HG02852 (cell line): ENCODE data around the gene TSPYL6.
"Not testable (repeated sequence)": the region's sequence is repeated elsewhere in the genome, so short reads cannot be mapped to it uniquely, and the experiment has no call there.

Experiments
- ATAC-seq: cut with Tn5 transposase; IDR thresholded peaks from one replicate; pipeline ENCODE4 v1.9.1; 2021; ENCODE audit warnings: mild to moderate bottlenecking, moderate library complexity; ENCODE audit not compliant: unreplicated experiment

Gene TSPYL6

DNA sequence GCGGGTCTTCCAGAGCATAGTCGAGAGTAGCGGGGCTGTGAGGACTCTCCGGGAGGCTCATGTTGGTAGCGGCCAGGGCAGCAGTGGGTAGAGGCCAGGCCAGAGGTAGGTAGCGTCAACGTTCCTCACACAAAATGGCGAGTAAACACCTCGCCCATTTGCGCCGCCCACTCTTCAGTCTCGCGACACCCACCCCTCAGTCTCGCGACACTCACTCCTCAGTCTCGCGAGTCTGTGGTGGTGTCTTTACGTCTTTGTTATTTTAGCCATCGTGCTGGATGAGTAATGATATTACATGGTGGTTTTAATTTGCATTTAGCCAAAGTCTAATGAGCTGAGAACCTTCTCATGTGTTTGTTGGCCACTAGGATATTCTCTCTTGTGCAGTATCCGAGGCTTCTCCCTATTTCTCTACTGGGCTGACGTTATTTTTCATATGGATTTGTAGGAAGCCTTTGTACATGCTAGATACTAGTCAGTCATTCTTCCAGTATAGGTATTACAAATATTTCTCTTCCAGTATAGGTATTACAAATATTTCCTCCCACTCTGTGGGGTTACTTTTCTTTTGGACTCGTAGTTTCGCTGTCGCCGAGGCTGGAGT lies at the start of gene TSPYL6:
TSPYL6 (minus strand) TSS at position 139 of the 604 bp plus-strand sequence; CDS start at position 61, 78 bp downstream.
- no peak for ATAC-seq

DNA sequence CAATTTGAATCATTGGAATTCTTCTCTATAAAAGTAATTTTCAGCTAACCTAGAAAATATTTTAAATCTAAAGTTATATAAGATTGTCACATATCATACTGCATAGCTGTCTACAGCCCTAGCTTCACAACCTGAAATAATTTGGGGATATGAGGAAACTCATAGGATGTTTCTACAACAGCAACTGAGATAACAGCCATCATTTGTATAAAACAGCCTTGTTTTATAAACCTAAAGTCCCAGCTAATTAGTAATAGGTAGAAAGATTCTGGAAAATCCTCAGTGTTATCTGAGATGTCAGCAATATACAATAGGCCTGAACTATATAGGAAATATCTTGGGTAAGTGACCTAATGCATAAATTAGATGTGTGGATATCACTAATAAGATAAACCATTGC lies 47.6 kb upstream of the TSPYL6 start:
- ATAC-seq = no peak

DNA sequence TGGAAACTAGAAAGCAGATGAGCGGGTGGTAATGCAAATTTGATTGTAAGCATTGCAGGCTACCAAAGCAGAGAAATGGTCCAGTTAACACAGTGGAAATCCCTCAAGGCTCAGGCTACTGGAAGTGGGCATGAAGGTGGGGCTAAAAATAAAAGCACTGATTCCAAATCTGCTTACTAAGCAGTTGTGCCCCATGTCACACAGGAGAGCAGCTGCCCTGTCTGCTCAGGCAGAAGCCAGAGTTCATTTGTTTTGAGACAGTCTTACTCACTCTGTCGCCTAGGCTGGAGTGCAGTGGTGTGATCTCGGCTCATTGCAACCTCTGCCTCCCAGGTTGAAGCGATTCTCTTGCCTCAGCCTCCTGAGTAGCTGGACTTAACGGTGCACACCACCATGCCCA lies 42.5 kb upstream of the TSPYL6 start:
- no peak for ATAC-seq

DNA sequence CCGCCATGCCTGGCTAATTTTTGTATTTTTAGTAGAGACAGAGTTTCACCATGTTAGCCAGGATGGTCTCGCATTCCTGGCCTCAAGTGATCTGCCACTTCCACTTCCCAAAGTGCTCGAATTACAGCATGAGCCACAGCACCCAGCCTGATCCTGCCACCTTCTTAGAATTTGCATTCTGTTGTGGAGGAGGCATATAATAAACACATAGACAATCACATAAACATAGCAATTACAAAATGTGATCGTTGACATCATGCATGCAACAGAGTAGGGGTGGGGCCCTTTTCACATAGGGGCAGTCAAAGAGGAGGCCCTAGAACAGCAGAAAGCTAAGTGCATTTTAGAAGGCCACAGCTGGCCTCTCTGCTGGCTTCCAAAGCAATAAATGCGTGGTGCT lies 39.9 kb upstream of the TSPYL6 start:
- ATAC-seq = no peak

DNA sequence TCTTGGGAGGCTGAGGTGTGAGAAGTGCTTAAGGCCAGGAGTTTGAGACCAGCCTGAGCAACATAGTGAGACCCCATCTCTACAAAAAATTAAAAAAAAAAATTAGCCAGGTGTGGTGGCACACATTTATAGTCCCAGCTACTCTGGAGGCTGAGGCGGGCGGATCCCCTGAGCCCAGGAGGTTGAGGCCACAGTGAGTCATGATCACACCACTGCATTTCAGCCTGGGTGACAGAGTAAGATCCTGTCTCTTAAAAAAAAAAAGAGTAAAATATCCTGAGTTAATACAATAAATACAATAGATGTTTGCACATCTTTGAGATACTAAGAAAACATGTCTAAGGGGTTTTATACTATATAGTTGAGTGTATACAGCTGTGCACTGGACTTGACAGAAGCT lies 38.6 kb upstream of the TSPYL6 start:
- not testable (repeated sequence) for ATAC-seq

DNA sequence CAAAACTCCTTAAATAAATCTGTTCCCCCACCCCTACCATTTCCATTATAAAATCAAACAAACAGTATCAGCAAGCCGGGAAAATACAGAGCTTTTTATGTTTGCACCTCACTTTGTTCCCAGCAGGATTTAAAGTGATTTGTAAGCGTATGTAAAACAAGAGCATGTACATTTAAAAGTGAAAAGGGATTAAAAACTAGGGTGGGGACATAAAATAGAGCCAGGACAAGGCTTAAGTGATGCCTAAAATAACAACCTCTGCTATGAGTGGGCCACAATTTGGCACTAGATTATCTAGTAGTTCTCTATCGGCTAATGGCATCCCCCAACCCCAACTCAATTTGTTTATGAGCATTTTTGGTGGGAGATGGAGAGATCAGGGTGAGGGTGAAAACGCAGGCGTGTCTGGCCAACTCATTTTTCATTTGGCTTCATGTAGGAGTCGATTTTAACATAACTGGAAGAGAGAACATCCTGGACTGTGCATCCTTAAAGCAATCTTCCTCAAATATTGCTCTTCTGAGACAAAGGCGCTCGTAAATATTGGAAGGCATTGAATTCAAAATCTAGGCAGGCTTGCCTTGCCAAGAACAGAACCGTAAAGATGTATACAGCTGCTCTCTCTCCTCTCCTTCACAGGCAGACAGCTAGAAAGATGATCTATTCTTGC lies 34.5 kb upstream of the TSPYL6 start:
- ATAC-seq = no peak

DNA sequence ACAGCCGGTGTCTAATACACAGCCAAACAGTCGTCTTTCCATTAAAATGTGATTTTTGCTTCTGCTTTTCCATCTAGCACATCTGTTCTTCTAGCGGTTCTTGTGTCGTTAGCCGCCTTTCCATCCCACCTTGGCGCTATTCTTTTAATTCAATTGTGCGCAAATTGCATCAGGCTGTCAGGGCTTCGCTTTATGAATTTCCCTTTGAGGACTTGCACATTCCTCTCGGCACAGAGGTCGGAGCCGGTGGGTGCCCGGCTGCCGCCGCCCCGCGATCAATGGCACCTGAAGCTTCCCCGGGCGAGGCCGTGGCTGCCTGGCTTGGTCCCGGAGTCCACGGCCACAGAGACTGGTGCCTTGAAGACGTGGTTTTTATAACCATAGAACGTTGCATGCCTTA lies 33.9 kb upstream of the TSPYL6 start:
- no peak for ATAC-seq

DNA sequence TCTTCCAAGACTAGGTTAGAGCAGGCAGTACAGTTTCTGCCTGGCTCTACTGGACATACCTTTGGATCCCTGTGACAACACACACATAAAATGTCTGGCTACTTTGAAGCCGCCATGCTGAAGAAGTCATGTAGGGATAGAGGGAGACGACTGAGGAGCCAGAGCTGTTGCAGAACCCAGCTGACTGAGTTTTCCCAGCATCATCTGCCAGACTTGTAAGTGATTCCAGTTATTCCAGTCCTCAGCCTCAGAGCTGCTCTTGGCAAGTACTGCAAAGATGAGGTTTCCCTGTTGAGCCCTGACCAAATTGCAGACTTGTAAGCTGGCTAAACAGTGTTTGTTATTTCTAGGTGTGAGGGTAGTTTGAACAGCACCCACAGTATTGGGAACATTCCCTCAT lies 31.5 kb upstream of the TSPYL6 start:
- no peak for ATAC-seq

DNA sequence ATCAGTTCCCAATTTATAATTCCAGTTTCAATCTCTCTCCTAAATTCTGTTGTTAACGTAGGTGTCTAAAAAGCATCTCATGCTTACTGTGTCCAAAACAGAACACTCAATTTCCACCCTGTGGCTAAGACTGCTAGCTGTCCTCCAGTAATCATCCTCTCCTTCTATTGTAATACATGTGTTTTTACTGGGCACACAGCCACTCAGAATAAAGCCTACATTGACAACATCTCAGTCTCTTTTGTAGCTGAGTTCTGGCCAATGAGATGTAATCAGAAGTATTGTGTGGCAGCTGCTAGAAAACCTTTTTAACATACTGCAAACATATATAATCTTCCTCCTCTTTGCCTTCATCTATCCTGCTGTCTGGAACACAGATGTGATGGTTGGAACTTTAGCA lies 29.4 kb upstream of the TSPYL6 start:
- no peak for ATAC-seq

DNA sequence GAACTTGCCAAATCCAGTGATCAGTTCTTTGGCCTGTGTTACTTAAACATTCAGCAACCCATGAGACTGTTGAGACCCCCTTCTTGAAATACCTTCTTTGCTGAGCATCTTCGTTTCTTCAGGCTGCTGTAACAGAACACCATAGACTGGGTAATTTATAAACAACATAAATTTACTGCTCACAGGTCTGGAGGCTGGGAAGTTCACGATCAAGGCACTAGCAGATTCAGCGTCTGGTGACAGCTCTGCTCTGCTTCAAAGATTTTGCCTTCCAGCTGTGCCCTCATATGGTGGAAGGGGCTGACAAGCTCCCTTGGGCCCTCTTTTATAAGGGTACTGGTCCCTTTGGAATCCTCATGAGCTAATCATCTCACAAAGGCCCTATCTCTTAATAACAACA lies 28.8 kb upstream of the TSPYL6 start:
- ATAC-seq = no peak

DNA sequence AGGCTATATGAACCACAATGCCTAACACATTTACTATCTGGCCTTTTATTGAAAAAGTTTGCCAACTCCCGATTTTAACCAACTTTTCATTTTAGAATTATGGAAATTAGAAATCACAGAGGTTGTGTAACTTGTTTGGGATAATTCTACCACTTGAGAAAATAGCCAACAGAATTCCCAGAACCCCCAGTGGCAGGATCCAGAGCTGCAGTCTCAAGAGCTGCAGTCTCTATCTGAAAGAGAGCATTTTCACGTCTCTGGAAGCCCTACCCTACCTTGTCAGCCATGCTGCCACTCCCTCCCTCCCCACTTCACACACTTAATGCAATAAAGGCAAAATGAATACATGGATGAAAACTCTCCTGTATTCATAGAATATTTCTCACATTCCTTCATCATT lies 23.4 kb upstream of the TSPYL6 start:
- ATAC-seq = no peak

DNA sequence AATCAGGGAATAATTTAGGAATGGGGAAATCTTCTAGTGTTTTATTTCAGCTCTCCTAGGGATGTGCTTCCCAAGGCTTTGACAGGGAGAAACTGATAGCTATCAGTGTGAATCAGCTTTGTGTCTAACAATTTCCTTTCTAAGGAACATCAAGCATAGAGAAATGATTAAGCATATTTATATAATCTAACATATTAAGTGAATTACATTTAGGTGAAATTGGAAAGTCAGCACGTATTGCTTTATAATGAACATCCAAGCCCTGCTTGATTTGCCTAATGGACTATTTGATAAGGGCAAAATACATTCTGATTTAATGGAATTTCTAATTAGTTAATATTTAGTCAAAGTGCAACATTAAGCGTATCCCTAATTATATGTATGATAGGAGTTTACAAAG lies 19.5 kb upstream of the TSPYL6 start:
- ATAC-seq = no peak

DNA sequence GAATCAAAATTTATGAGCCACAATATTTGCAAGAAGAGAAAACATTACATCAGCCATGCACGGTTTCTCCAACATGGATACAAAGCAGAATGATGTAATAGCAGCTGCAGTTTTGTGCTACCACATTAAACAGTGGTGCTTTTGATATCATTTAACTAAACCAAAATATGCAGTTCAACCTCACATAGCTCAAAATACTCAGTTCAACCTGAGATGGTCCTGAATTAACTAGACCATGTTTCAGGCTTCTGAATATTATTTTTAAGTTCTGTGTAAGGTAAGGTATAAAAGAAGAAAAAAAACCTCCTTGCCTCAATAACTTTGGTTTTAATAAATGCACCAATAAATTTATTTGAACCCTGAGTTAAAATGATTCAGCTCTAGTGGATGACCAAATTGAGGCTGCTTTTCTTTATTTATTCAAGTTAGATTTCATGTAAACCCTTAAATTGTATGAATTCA lies 18.8 kb upstream of the TSPYL6 start:
- ATAC-seq = no peak

DNA sequence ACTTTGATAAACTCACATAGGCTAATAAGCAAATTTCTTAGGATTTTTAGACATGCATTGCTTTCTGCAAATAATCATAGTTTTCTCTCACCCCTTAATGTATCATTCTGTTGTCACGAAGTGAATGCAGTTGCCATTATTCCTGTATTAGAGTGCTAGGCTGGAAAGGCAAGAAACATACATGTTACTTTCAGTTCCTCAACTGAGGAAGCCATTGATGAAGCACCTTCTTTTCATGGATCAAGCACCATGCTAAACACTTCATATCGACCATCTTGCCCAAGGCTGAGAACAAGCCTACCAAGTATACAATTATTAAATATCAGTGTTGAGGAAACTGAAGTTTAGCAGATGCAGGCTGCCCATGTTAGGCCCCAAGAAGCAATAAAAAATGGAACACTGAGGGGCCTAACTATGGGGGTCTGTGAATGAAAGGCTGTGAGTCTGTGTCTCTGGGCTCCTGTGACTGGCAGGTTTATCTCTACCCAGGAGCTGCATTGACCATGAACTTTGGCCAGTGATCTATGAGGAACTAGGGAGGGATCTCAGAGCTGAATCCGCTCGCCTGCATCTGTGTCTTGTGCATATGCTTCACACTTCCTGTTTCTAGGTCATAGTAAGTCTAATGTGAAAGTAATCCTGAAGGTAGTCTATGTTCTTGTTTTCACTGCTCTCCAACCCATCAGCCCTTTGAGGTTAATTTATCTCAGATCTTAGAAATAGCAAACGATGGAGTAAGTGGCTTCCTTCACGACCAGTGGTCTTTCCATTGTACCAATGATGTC lies 16.0 kb upstream of the TSPYL6 start:
- ATAC-seq = peak; percentile 96

DNA sequence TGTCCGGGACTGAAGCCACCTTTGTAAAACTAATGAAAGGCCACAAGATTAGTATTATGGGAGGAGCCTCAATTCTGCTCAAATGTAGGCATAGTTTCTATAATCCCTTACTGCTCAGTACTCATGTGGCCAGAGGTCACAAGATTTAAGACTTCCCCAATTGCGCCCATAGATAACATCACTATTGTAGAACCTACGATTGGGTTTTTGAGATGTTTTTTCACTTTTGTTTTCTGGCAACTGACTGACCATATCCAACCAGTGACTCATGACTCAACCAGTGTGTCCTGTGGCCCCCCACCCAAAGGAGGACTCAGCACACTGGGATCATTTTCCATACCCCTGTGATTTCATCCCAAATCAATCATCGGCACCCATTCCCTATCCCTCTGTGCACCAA lies 15.2 kb upstream of the TSPYL6 start:
- peak; percentile 28 for ATAC-seq

DNA sequence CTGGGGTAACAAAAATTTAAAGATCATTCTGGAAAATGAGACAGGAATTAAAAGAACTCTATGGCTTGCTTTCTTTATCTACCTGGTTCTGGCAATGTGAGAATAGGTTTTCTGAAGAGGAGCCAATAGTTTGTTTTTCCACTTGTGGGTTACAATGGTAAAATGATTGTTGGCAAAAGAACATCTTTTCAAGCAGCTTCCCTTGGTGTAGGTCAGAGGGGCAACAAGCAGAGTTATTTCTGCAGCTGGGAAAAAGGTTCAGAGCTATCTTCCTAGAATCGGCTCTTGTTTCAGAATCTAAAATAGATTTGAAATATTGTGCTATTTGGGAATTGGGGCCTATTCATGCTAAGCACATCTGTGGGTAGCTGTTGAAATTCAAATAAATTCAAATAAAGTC lies 11.5 kb upstream of the TSPYL6 start:
- no peak for ATAC-seq

DNA sequence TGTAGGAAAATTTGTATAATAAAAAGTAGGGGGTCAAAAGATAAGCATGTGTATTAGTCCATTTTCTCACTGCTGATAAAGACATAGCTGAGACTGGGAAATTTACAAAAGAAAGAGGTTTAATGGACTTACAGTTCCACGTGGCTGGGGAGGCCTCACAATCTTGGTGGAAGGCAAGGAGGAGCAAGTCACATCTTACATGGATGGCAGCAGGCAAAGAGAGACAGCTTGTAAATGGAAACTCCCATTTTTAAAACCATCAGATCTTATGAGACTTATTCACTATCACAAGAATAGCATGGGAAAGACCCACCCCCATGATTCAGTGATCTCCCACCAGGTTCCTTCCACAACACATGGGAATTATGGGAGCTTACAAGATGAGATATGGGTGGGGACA lies 9.1 kb upstream of the TSPYL6 start:
- not testable (repeated sequence) for ATAC-seq

DNA sequence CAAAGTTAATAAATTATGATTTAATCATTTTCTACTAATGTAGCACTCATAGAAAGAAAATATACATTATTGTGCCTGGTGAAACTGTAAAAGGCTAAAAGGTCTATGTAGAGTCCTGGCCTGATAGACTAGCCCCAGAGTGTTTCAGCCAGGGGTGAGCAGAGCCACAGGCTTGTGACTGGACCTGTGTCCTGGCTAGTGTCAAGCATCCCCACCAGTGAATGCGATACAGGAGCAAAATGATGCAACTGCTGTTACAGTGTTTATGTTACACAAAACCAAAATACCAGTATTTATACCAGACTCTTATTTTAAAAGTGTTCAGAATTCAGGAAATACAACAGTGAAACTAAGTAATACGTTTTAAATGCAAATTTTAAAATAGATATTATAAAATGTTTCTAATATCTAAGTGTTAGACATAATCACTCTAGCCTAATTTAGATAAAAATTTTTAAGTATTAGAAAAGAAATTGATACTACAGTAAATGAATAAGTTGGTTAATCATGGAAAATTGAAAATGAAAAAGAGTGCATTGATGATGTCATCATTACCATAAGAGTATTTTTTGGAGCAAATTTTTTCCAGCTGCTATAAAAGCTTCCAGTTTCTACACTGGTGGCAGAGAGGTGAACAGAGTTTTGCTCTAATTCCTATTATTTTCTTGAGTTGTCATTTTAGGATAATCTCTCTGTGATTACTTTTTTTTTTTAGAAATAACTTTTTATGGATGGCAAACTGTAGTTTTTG lies 6.2 kb upstream of the TSPYL6 start:
- no peak for ATAC-seq

DNA sequence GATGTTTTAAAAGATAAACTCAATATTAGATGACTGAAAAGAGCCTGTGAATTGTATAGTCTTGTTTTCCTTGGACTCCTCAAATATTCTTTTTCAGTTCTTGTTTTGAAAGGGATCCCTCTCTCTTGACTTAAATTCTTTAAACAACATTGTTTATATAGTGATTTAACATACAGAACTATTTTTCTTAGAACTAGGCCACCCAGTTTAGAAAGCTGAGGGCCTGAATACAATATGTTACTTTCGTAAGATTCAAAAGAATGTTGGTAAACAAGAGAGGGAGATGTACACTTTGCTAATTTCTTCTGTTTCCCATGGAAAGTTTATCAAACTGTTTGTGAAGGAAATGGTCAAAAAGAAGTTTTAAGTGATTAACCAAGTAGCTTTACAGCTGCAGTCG lies 5.5 kb upstream of the TSPYL6 start:
- ATAC-seq = no peak

DNA sequence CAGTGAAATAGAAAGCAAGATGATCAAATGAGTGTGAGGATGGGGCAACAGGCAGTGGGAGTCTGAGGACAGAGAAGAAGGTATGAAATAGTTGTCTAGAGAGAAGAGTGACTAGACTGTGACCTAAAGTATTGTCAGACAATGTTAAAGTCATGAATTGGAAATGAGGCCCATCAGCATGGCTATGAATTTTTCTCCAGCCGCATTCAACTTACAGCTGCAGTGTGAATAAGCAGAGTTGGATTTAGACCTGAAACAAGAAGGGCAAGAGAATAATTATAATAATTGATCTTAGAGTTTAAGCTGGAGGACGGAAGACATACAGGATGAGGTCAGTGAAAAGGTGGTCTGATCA lies 4.2 kb upstream of the TSPYL6 start:
- ATAC-seq = no peak

DNA sequence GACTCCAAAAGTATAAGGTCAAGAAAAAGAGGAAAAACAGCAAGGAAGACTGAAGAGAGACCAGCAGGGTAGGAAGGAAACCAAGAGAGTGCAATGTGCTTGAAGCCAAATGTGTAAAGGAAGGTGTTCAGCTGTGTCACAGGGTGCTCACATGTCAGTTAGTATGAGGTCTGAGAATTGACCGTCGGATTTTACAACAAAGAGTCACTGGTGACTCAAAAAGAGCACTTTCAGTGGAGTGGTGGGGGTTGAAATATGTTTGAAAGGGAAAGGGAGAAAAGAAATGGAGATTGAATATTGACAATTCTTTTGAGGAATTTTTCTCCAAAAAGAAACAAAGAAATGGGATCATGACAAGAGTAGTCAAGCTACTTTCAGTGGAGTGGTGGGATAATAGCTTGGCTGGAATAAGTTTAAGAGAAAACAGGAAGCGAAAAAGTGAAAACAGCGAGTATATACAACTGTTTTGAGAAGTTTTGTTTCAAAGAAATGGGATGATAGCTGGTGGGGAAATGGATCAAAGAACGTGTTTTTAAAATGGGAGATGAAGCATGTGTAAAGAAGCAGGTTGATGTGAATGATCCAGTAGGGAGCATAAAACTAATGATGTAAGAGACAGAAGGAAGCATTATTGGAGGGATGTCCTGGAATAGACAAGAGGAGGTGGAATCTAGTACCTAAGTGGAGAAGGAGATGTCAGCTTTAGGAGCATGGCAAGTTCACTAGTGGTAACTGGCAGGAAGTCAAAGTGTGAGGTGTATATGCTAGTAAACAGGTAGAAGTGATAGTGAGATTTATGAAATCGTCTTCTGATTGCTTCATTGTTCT lies 3.6 kb upstream of the TSPYL6 start:
- ATAC-seq = no peak
